Esophagus muscularis mucosa (tissue), 3 donors: ENCODE data around the gene DAB1.

Experiments used
- CTCF ChIP-seq, 3 experiments: fragments of 200-600 bp in 2 of 3; fragments of 450-650 bp in 1 of 3; sonication (generic) in 2 of 3; IDR thresholded peaks; one replicate each; pipeline ENCODE4 v1.5.1; 2017 to 2019; ENCODE audit warnings: antibody characterized with exemption in 3 of 3, mild to moderate bottlenecking in 2 of 3, moderate library complexity in 1 of 3
- POLR2A ChIP-seq: fragments of 450-650 bp; IDR thresholded peaks from one replicate; pipeline ENCODE4 v1.6.1; 2017; ENCODE audit warnings: antibody characterized with exemption, moderate library complexity, mild to moderate bottlenecking, low read depth
- POLR2AphosphoS5 ChIP-seq, 2 donors: sonication (generic); formaldehyde crosslinking; IDR thresholded peaks; one replicate each; pipeline ENCODE4 v1.6.1; 2017; ENCODE audit warnings: antibody characterized with exemption in 2 of 2

DNA sequence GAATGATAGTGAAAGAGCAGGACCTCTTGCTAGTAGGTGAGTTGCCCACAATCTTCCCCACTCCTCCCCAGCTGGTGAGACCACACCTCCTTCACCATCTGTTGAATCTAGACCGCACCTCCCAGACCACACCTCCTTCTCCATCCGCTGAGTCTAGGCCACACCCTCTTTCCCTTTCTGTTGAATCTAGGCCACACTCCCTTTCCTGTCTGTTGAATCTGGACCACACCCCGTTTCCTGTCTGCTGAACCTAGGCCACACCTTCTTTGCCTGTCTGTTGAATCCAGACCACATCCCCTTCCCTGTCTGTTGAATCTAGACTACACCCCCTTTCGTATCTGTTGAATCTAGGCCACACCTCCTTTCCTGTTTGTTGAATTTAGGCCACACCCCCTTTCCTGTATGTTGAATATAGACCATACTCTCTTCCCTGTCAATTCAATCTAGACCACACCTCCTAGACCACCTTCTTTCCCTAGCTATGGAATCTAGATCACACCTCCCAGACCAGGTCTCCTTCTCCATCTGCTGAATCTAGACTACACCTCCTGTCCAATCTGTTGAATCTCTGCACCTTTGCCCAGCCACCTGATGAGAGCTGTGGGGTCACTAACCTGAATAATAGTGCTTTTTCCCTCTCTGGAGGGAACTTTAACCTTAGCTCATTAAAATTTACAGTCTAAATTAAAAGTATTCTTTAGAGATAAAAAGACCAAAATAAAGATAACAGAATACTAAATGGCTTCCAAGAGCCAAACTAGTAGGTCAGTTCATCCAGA is 116.3 kb downstream of the DAB1 start:
- TF ChIP-seq POLR2A (no peak), CTCF (IDR thresholded peaks at IDR 0.05) (no peak), POLR2AphosphoS5 (IDR thresholded peaks at IDR 0.05) (no peak)
